IMR-90 (cell line): Measurements from ENCODE around the gene PLCH1. TPM values are rescaled to one million over a fixed set of nuclear protein-coding genes. Genes with fewer than 3 reads are reported as not detected.

Experiments used
- ATAC-seq: fragments of 200-7000 bp; cut with Tn5 transposase; 2 replicates; pipeline ENCODE4 v1.9.1; 2020; ENCODE audit warnings: low read depth, mild to moderate bottlenecking, moderate library complexity
- BruUV-seq: library from RNA; stranded (reverse); fragments of 400-500 nt; replicated peaks from 2 replicates; lab custom pipeline; 2021; lab: Mats Ljungman, UMichigan
- CTCF ChIA-PET: fragments of 300-600 bp; formaldehyde crosslinking; extraction: SDS; loops from one replicate; lab custom pipeline; 2021; ENCODE audit warnings: antibody characterized with exemption; lab: Yijun Ruan, JAX
- POLR2A ChIA-PET: fragments of 300-600 bp; sonication (Branson Sonifier 250); formaldehyde crosslinking; loops from one replicate; lab custom pipeline; 2022; ENCODE audit warnings: antibody characterized with exemption; ENCODE audit not compliant: unreplicated experiment; lab: Charles Lee
- DNase-seq: peaks from one replicate; pipeline ENCODE4 v3.0.0; 2013
- H2AFZ ChIP-seq: replicated peaks from 2 replicates; pipeline ENCODE3; 2013; ENCODE audit warnings: low read length, mild to moderate bottlenecking; ENCODE audit not compliant: poor library complexity
- H2AK5ac ChIP-seq: 2 replicates; pipeline ENCODE4 v1.6.1; 2013; ENCODE audit warnings: low read depth, low read length, inconsistent platforms
- H2AK9ac ChIP-seq: replicated peaks from 2 replicates; pipeline ENCODE3; 2013; ENCODE audit warnings: mild to moderate bottlenecking, low read depth, low read length, moderate library complexity; ENCODE audit not compliant: poor library complexity
- H2BK120ac ChIP-seq: 2 replicates; pipeline ENCODE4 v1.6.1; 2013; ENCODE audit warnings: low read depth, low read length, inconsistent platforms
- H2BK15ac ChIP-seq: 3 replicates; pipeline ENCODE4 v1.6.1; 2013; ENCODE audit warnings: low read depth, low read length, inconsistent platforms
- H2BK20ac ChIP-seq: 2 replicates; pipeline ENCODE4 v1.6.1; 2013; ENCODE audit warnings: low read depth, mild to moderate bottlenecking, inconsistent platforms, low read length, moderate library complexity
- H2BK5ac ChIP-seq: 2 replicates; pipeline ENCODE4 v1.6.1; 2013; ENCODE audit warnings: mild to moderate bottlenecking, low read depth, low read length, inconsistent platforms; ENCODE audit not compliant: poor library complexity, severe bottlenecking
- H3K14ac ChIP-seq: replicated peaks from 2 replicates; pipeline ENCODE4 v1.6.1; 2013; ENCODE audit warnings: low read depth, low read length, inconsistent platforms
- H3K18ac ChIP-seq: 2 replicates; pipeline ENCODE4 v1.6.1; 2013; ENCODE audit warnings: low read depth, low read length, control low read depth
- H3K23ac ChIP-seq: 2 replicates; pipeline ENCODE4 v1.6.1; 2013; ENCODE audit warnings: low read depth, low read length, inconsistent platforms
- H3K27ac ChIP-seq: 2 replicates; pipeline ENCODE4 v1.5.1; 2013; ENCODE audit warnings: mild to moderate bottlenecking, control low read depth, low read length; ENCODE audit not compliant: insufficient read depth
- H3K27me3 ChIP-seq: 2 replicates; pipeline ENCODE4 v1.6.1; 2013; ENCODE audit warnings: low read length; ENCODE audit not compliant: control insufficient read depth, insufficient read depth
- H3K36me3 ChIP-seq: 2 replicates; pipeline ENCODE4 v1.6.1; 2013; ENCODE audit warnings: low read length, mixed read lengths; ENCODE audit not compliant: control insufficient read depth, insufficient read depth
- H3K4ac ChIP-seq: 2 replicates; pipeline ENCODE4 v1.6.1; 2013; ENCODE audit warnings: low read depth, low read length, inconsistent platforms
- H3K4me1 ChIP-seq: 2 replicates; pipeline ENCODE4 v1.6.1; 2013; ENCODE audit warnings: low read length, mixed read lengths; ENCODE audit not compliant: control insufficient read depth, insufficient read depth
- H3K4me2 ChIP-seq: 2 replicates; pipeline ENCODE4 v1.6.1; 2013; ENCODE audit warnings: low read depth, mild to moderate bottlenecking, control low read depth, low read length, moderate library complexity
- H3K4me3 ChIP-seq: 2 replicates; pipeline ENCODE4 v1.5.1; 2013; ENCODE audit warnings: low read depth, mild to moderate bottlenecking, control low read depth, low read length, moderate library complexity; ENCODE audit not compliant: insufficient read depth
- H3K56ac ChIP-seq: 2 replicates; pipeline ENCODE4 v1.6.1; 2013; ENCODE audit warnings: low read length, inconsistent platforms; ENCODE audit not compliant: insufficient read depth; ENCODE audit errors: extremely low read depth
- H3K79me1 ChIP-seq, 2 experiments: 2 replicates each; pipeline ENCODE4 v1.6.1; 2013; ENCODE audit warnings: low read length in 2 of 2, inconsistent platforms in 1 of 2, low read depth in 1 of 2
- H3K9ac ChIP-seq: 2 replicates; pipeline ENCODE4 v1.6.1; 2013; ENCODE audit warnings: low read depth, low read length, control low read depth
- H3K9me1 ChIP-seq: 2 replicates; pipeline ENCODE4 v1.6.1; 2013; ENCODE audit warnings: low read length, inconsistent platforms; ENCODE audit not compliant: insufficient read depth
- H3K9me3 ChIP-seq: 2 replicates; pipeline ENCODE4 v1.6.1; 2013; ENCODE audit warnings: low read length; ENCODE audit not compliant: control insufficient read depth, insufficient read depth
- H4K20me1 ChIP-seq: 2 replicates; pipeline ENCODE4 v1.6.1; 2013; ENCODE audit warnings: low read length, inconsistent platforms; ENCODE audit not compliant: insufficient read depth
- H4K5ac ChIP-seq: 2 replicates; pipeline ENCODE4 v1.6.1; 2013; ENCODE audit warnings: mild to moderate bottlenecking, low read depth, low read length, control low read depth
- H4K8ac ChIP-seq, 2 experiments: 2 replicates each; pipeline ENCODE4 v1.6.1; 2013; ENCODE audit warnings: low read depth in 2 of 2, low read length in 2 of 2, control low read depth in 1 of 2, inconsistent platforms in 1 of 2
- H4K91ac ChIP-seq: 2 replicates; pipeline ENCODE4 v1.6.1; 2013; ENCODE audit warnings: low read depth, low read length, inconsistent platforms; ENCODE audit not compliant: insufficient read depth
- BHLHE40 ChIP-seq: fragments of 150-350 bp; IDR thresholded peaks from 2 replicates; pipeline ENCODE4 v1.6.1; 2016; ENCODE audit warnings: mild to moderate bottlenecking, low read depth, low read length
- CEBPB ChIP-seq: IDR thresholded peaks from 2 replicates; pipeline ENCODE4 v1.6.1; 2012; ENCODE audit warnings: low read depth, low read length, improper control_type of control experiment
- CHD1 ChIP-seq: IDR thresholded peaks from 2 replicates; pipeline ENCODE4 v1.6.1; 2012; ENCODE audit warnings: low read depth, low read length, improper control_type of control experiment
- FOS ChIP-seq: fragments of 150-350 bp; IDR thresholded peaks from 2 replicates; pipeline ENCODE4 v1.6.1; 2016; ENCODE audit warnings: low read depth, low read length
- MAFK ChIP-seq: IDR thresholded peaks from 2 replicates; pipeline ENCODE4 v1.6.1; 2012; ENCODE audit warnings: low read depth, low read length, improper control_type of control experiment
- MAZ ChIP-seq: IDR thresholded peaks from 2 replicates; pipeline ENCODE4 v1.6.1; 2012; ENCODE audit warnings: low read depth, mild to moderate bottlenecking, low read length, improper control_type of control experiment, moderate library complexity, borderline replicate concordance
- MXI1 ChIP-seq: IDR thresholded peaks from 2 replicates; pipeline ENCODE4 v1.6.1; 2012; ENCODE audit warnings: low read depth, mild to moderate bottlenecking, low read length, moderate library complexity, borderline replicate concordance
- NFE2L2 ChIP-seq: fragments of 150-350 bp; IDR thresholded peaks from 2 replicates; pipeline ENCODE4 v1.6.1; 2016; ENCODE audit warnings: low read depth, mild to moderate bottlenecking, low read length
- POLR2A ChIP-seq: IDR thresholded peaks from 2 replicates; pipeline ENCODE4 v1.6.1; 2012; ENCODE audit warnings: mild to moderate bottlenecking, low read depth, low read length
- RAD21 ChIP-seq: IDR thresholded peaks from 2 replicates; pipeline ENCODE4 v1.6.1; 2012; ENCODE audit warnings: low read length, improper control_type of control experiment
- RCOR1 ChIP-seq: IDR thresholded peaks from 2 replicates; pipeline ENCODE4 v1.6.1; 2012; ENCODE audit warnings: mild to moderate bottlenecking, low read length, improper control_type of control experiment; ENCODE audit not compliant: insufficient replicate concordance
- RFX5 ChIP-seq: IDR thresholded peaks from 2 replicates; pipeline ENCODE4 v1.8.0; 2012; ENCODE audit warnings: low read depth, mild to moderate bottlenecking, low read length, moderate library complexity
- SMC3 ChIP-seq: fragments of 150-350 bp; IDR thresholded peaks from 2 replicates; pipeline ENCODE4 v1.6.1; 2016; ENCODE audit warnings: low read depth, mild to moderate bottlenecking, antibody characterized with exemption, low read length, moderate library complexity
- WGBS, 2 experiments: methylation state at CpG; one replicate each; pipeline versions ENCODE4 v1.1.5 to v1.1.7; 2013; ENCODE audit warnings: missing lambda C conversion rate in 2 of 2; ENCODE audit not compliant: insufficient read length in 1 of 2; ENCODE audit errors: extremely low coverage in 2 of 2; 5-methylcytosine and 5-hydroxymethylcytosine counted together
- dilution Hi-C: fragments of 300-500 bp; cut with HindIII; formaldehyde crosslinking; loops from one replicate; pipeline ENCODE4 v1.14.3; 2018; ENCODE audit warnings: low sequenced_read_pairs; ENCODE audit not compliant: unreplicated experiment
- in situ Hi-C: fragments of 300-500 bp; cut with MboI; formaldehyde crosslinking; loops from 3 replicates; pipeline ENCODE4 v1.14.3; 2019; ENCODE audit warnings: low sequenced_read_pairs, inconsistent platforms, mixed read lengths
- intact Hi-C: fragments of 100-400 bp; cut with micrococcal nuclease; formaldehyde crosslinking; loops from 2 replicates; pipeline ENCODE4 v1.10.0; 2022
- polyA plus RNA-seq, 3 experiments: library from polyadenylated mRNA; depleted of rRNA; stranded (reverse); fragments of >200 nt; gene quantifications; 2 replicates each; pipeline ENCODE4 v1.2.3, GENCODE V29; 2012; ENCODE audit warnings: low replicate concordance in 1 of 3
- total RNA-seq: library from RNA; depleted of rRNA; stranded (reverse); fragments of >200 nt; gene quantifications from 2 replicates; pipeline ENCODE4 v1.2.3, GENCODE V29; 2012
- TF ChIP-seq, protein P1 (sequence below): fragments of 150-350 bp; IDR thresholded peaks from 2 replicates; pipeline ENCODE4 v1.6.1; 2017; ENCODE audit warnings: mild to moderate bottlenecking, antibody characterized with exemption, low read length, low read depth
- TF ChIP-seq, protein P2 (sequence below): conservative IDR thresholded peaks from 2 replicates; pipeline ENCODE4 v1.5.1; 2012; ENCODE audit warnings: mild to moderate bottlenecking, low read depth, low read length, improper control_type of control experiment
- TF ChIP-seq, protein P3 (sequence below): fragments of 150-350 bp; IDR thresholded peaks from 2 replicates; pipeline ENCODE4 v1.6.1; 2016; ENCODE audit warnings: low read depth, mild to moderate bottlenecking, low read length, moderate library complexity, borderline replicate concordance

Gene PLCH1
- total and polyA plus RNA-seq, 2 of the 4 experiments (the other 2 are of a cell fraction), result not detected

DNA sequence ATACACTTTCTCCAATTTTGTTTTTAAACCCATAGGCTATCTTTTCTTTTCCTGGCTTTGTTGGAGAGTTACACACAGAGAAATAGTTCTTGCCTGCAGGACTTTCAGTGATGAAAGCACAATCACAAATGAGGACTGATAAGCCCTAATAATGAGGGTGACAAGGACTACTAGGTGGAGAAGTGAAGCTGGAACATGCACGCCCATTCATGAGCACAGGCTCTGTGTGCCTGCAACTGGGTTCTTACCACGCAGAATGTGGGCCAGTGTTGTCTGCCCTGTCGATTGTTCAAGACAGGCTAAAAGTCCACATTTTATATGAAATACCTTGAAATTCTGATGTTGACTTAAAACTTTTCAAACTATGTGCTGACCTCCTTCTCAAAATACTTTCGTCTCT, 289.1 kb downstream of the PLCH1 start:
- H3K14ac ChIP-seq, result no peak overlapping the region
- dilution Hi-C loops, result no loop called here
- no peak overlapping the region for H4K5ac ChIP-seq
- no peak overlapping the region for H3K4me2 ChIP-seq
- no peaks in the 10 kb centered on the region for H3K9me1 ChIP-seq
- no peak overlapping the region for H3K4ac ChIP-seq
- no peak overlapping the region for H3K27ac ChIP-seq
- H2AFZ ChIP-seq, result no peak overlapping the region
- no peak overlapping the region for H2BK20ac ChIP-seq
- DNase-seq (no peak), ATAC-seq (no peak)
- H3K56ac ChIP-seq, result no peak overlapping the region
- H4K91ac ChIP-seq, result no peak overlapping the region
- H4K20me1 ChIP-seq, result no peaks in the 10 kb centered on the region
- no peak overlapping the region for H3K4me3 ChIP-seq
- H3K23ac ChIP-seq, result no peak overlapping the region
- no peaks in the 10 kb centered on the region for H3K36me3 ChIP-seq
- TF ChIP-seq SMC3, result no peak
- TF ChIP-seq, protein P1, sequence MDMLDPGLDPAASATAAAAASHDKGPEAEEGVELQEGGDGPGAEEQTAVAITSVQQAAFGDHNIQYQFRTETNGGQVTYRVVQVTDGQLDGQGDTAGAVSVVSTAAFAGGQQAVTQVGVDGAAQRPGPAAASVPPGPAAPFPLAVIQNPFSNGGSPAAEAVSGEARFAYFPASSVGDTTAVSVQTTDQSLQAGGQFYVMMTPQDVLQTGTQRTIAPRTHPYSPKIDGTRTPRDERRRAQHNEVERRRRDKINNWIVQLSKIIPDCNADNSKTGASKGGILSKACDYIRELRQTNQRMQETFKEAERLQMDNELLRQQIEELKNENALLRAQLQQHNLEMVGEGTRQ, result no peak
- no peak for TF ChIP-seq MAFK
- no peak for TF ChIP-seq RAD21
- TF ChIP-seq NFE2L2, result no peak
- TF ChIP-seq POLR2A, result no peak
- TF ChIP-seq MAZ, result no peak
- TF ChIP-seq RCOR1, result no peak
- no peak for TF ChIP-seq RFX5
- TF ChIP-seq CHD1, result no peak
- no peak for TF ChIP-seq FOS
- TF ChIP-seq, protein P2, sequence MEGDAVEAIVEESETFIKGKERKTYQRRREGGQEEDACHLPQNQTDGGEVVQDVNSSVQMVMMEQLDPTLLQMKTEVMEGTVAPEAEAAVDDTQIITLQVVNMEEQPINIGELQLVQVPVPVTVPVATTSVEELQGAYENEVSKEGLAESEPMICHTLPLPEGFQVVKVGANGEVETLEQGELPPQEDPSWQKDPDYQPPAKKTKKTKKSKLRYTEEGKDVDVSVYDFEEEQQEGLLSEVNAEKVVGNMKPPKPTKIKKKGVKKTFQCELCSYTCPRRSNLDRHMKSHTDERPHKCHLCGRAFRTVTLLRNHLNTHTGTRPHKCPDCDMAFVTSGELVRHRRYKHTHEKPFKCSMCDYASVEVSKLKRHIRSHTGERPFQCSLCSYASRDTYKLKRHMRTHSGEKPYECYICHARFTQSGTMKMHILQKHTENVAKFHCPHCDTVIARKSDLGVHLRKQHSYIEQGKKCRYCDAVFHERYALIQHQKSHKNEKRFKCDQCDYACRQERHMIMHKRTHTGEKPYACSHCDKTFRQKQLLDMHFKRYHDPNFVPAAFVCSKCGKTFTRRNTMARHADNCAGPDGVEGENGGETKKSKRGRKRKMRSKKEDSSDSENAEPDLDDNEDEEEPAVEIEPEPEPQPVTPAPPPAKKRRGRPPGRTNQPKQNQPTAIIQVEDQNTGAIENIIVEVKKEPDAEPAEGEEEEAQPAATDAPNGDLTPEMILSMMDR, result no peak
- TF ChIP-seq, protein P3, sequence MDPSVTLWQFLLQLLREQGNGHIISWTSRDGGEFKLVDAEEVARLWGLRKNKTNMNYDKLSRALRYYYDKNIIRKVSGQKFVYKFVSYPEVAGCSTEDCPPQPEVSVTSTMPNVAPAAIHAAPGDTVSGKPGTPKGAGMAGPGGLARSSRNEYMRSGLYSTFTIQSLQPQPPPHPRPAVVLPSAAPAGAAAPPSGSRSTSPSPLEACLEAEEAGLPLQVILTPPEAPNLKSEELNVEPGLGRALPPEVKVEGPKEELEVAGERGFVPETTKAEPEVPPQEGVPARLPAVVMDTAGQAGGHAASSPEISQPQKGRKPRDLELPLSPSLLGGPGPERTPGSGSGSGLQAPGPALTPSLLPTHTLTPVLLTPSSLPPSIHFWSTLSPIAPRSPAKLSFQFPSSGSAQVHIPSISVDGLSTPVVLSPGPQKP, result no peak
- TF ChIP-seq MXI1, result no peak
- TF ChIP-seq CEBPB, result no peak
- TF ChIP-seq BHLHE40, result no peak
- H3K18ac ChIP-seq, result no peak overlapping the region
- CTCF ChIA-PET, result no interaction called here
- no peaks in the 10 kb centered on the region for H3K79me1 ChIP-seq
- H3K9me3 ChIP-seq, result peaks cover 4% of the 10 kb centered on the region
- H2BK120ac ChIP-seq, result no peak overlapping the region
- no peaks in the 10 kb centered on the region for H3K4me1 ChIP-seq
- H2AK9ac ChIP-seq, result no peak overlapping the region
- intact Hi-C loops, result no loop called here
- no CpG with 5 or more reads among the region's 4 CpGs for WGBS, 2 experiments
- no peak overlapping the region for H4K8ac ChIP-seq
- in situ Hi-C loops, result no loop called here
- H3K27me3 ChIP-seq, result no peaks in the 10 kb centered on the region
- no peak overlapping the region for H2BK5ac ChIP-seq
- no peak overlapping the region for H2BK15ac ChIP-seq
- POLR2A ChIA-PET, result no interaction called here
- no peak overlapping the region for H2AK5ac ChIP-seq
- no peak overlapping the region for H3K9ac ChIP-seq
- BruUV-seq, result no TSS peak
